DOHH2 (cell line): Measurements from ENCODE around the gene POLD3.

Experiments
- CTCF ChIP-seq: fragments of 200-600 bp; sonication (generic); IDR thresholded peaks from one replicate; pipeline ENCODE4 v1.5.1; 2014; ENCODE audit warnings: antibody characterized with exemption, mild to moderate bottlenecking, low read depth, low read length; ENCODE audit not compliant: poor library complexity, severe bottlenecking
- EZH2phosphoT487 ChIP-seq: fragments of 200-600 bp; sonication (generic); IDR thresholded peaks from 2 replicates; pipeline ENCODE4 v1.6.1; 2017; ENCODE audit warnings: borderline replicate concordance, mild to moderate bottlenecking, antibody characterized with exemption, low read length, moderate library complexity, mixed read lengths

GRCh38 chr11:74566146-74566960, 26.0 kb upstream of the POLD3 start:
- no peak for TF ChIP-seq CTCF
- no peak for TF ChIP-seq EZH2phosphoT487
